ENCODE measurements around the gene ASTN1. TPM values are rescaled to one million over a fixed set of nuclear protein-coding genes. Genes with fewer than 3 reads are reported as not detected.

Gene ASTN1
- total RNA-seq, 1 experiment from 2014 or later: 2.0 TPM

GRCh38 chr1:176993587-176993986, 170.9 kb downstream of the ASTN1 start:
- no peak for DNase-seq (ENCODE audit: low read depth)

DNA sequence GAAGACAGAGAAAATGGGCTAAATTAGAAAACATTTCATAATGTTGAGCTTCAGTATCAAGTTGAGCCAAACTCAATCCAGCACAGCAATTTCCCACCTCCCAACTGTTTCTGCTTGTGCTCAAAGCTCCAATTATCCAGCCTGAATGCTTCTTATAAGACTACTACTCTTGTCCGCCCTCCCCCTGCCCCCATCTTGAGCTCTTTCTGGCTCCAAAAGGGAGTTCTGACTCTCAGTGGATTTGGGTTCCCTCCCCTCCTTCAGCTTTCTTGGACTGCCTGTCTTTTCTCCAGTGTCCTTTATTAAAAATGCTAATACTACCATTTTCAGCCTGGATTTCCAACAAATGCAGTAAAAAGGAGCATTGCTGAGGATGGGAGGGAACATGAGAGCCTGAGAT, 174.8 kb downstream of the ASTN1 start:
- DNase-seq (ENCODE audit: low read depth): no peak

GRCh38 chr1:176989023-176989422, 175.5 kb downstream of the ASTN1 start:
- peak; percentile 25 for DNase-seq (ENCODE audit: low read depth)

DNA sequence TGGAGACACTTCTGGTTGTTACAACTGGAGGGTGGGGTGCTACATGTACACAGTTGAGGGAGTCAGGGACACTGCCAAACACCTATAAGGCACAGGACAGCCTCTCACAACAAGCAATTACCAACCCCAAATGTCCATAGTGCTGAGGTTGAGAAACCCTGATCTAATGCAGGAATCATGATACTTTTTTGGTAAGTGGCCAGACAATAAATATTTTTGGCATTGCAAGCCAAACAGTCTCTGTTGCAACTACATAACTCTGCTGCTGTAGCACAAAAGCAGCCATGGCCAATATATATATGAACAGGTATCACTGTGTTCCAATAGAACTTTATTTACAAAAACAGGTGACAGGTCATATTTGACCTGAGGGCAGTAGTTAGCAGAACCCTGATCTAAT, 177.5 kb downstream of the ASTN1 start:
- no peak for DNase-seq (ENCODE audit: low read depth)

DNA sequence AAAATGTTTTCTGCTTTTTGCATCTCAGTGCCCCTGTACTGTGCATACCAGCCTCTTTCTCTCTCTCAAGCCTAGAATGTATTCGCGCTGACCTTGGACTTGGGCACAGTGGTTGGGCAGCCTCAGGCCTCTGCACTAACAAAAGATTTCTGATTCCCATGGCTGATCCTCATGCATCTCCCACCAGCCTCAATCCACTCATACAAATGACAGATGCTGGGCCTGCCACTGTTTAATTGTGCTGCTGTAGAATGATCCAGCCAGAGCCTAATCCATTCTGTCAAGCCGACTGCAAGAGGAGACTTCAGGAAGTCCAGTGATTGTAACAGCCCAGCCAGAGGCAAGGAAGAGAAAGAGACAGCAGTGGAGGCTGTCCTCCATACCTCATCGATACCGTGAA, 180.8 kb downstream of the ASTN1 start:
- no peak for DNase-seq (ENCODE audit: low read depth)

- DNase-seq (ENCODE audit: low read depth): no peak
Measured at GRCh38 chr1:176976771-176977170, 187.7 kb downstream of the ASTN1 start.

DNA sequence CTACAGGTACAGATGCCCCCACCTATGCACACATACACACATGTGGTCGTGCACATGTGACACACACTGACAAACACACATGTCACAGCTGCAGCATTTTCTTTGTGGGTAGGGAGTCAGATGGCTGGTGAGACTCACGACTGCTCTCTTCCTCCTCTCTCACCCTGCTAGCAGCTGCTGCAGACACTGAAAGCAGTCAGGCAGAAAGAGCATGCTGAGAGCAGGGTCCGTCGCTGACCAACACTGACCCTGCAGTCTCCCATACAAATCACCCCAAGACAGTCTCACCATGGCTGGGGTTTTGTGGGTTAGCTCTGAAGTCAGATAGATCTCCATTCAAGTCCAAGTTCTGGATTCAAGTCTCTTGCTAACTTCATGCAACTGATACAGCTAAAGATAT, 188.3 kb downstream of the ASTN1 start:
- no peak for DNase-seq (ENCODE audit: low read depth)

DNA sequence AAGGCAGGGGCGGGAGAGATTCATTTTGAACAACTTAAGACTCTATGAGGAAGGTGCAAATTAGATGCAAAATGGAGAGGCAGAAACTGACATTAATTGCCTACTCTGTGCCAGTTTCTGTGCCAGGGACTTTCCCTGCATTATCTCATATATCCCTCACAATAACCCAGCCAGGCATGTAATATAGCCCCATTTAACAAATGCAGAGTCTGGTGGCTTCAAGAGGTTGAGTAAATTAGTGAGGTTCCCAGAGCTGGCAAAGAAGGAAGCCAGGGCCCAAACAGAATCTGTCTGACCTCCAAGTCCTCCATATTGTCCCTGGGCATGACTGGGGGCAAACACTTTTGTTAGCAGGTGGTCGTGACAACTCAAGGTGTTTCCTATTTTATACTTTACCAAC, 199.8 kb downstream of the ASTN1 start:
- no peak for DNase-seq (ENCODE audit: low read depth)

DNA sequence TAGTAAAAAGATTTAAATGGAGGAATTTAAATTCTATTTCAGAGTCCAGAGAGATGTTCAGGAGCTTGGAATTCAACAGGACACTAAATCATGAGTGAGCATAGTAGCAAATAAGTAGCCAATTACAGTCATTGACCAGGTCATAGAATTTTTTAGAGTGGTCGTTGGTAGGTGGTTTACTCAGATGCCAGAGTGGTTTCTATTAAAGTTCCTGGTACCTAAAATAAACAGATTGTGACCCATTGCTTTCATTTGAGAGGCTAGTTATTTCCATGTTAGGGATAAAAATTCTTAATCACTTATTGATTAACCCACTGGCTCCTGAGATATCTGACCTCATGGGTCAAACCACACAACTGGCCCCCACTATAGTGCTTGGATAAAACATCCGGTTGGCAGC, 201.3 kb downstream of the ASTN1 start:
- no peak for DNase-seq (ENCODE audit: low read depth)

GRCh38 chr1:176961678-176962077, 202.8 kb downstream of the ASTN1 start:
- DNase-seq (ENCODE audit: low read depth): no peak

DNA sequence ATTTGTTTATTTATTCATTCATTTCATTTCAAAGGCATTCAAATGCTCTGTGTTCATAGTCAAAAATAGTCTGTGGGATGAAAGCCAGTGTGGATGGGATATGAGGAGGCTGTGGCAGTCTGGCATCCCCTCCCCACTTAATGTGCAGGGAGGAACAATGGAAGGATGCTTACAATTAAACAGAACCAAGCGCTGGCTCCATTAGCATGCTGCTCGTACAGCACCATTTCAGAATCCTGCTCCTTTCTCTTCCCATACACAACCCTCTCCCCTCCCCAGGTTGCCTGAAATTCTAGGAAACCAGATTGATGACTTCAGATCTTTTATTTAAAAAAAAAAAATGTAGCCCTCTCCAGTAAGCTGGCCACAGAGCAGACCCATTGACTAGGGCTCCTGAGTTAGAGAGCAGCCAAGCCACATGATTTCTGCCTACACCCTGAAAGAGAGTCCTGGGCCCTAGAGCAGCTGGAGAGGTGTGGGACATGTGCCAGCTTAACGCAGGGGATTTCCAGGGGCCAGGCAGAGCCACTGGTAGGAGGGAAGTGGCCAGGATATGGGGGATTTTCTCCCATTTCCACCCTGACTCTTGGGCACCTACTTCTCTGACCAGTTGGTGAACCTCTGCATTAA, 205.2 kb downstream of the ASTN1 start:
- peak; percentile 52 for DNase-seq (ENCODE audit: low read depth)

- peak; percentile 25 for DNase-seq (ENCODE audit: low read depth)
Measured at GRCh38 chr1:176957603-176958002, 206.9 kb downstream of the ASTN1 start.

- DNase-seq (ENCODE audit: low read depth): no peak
Measured at GRCh38 chr1:176954242-176954641, 210.3 kb downstream of the ASTN1 start.

DNA sequence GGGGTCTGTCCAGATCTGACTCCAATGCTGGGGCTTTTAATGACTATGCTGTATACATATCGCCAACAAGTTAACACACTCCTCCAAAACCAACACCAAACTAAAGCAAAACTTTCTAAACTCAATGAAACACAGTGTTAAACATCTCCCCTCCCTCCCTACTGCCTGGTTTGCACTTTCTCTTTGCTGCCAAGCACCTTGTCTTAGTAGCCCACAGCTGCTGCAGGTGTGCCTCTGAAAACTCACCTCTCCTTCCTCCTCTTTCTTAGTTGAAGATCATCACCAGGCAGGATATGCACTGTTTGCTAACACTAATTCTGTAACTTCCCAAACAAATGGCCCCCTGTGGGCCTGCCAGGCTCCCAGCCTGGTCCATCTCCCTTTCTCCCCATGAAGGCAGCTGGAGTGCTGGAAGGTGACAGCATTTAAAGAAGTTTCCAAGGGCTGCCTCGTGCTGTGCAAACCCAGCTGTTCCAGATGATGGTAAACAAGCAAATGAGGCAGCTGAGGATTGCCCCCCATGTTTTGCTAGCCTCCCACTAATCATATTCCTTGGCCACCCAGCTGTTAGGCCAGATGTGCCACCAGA, 213.7 kb downstream of the ASTN1 start:
- DNase-seq (ENCODE audit: low read depth): no peak

DNA sequence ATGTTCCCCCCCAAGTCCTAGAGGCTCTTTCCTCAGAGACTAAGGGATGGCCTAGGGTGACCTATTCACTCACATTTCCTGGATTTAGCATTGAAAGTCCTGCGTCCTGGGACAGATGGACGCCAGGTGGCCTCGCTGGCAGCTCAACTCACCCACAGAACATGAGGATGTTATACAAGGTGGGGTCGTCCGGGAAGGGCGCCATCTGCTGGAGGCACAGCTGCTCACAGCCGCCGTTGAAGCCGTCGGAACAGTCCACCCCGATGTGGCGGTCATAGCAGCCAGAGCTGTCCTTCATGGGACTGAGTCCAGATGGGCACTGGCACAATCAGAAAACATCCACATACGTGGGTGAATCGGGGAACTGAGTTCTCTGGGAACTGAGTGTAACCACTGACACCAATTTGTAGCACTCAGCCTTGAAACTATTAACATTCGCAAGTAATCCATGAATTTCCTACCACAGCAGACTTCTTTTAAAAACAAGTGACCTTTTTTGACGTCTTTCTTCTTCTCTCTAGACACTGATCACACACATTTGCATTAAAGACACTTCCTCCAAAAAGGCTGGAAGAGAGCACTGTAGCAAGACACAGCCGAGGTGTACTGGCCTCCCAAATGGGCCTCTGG, 215.4 kb downstream of the ASTN1 start:
- DNase-seq (ENCODE audit: low read depth): peak; percentile 83

GRCh38 chr1:176944606-176945005, 219.9 kb downstream of the ASTN1 start:
- no peak for DNase-seq (ENCODE audit: low read depth)

DNA sequence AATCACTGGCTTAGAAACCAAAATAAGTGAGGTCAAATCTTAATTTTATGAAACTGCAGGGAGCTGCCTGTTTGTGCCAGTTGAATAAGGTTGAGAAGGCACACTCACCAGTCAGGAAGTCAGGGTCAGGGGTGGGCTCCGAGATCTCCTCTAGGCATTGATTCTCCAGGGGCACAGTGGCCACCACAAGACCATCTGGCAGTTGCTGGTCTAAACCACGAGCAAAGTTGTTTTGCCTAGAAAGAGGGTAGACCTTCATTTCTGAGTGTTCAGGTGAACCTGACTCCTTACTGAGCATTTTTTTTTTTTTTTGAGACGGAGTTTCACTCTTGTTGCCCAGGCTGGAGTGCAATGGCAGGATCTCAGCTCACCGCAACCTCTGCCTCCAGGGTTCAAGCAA, 220.7 kb downstream of the ASTN1 start:
- no peak for DNase-seq (ENCODE audit: low read depth)

DNA sequence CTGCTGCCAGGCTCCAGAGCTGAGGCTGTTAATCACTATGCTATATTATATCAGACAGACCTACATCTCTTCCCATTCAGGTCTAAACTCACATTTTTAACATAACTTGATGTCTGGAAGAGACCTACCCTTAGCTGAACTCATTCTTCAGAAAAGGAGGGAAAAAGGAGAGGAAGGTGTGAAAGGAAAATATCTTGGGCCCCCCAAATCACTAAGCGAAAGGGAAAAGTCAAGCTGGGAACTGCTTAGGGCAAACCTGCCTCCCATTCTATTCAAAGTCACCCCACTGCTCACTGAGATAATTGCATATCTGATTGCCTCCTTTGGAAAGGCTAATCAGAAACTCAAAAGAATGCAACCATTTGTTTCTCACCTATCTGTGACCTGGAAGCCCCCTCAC, 222.2 kb downstream of the ASTN1 start:
- no peak for DNase-seq (ENCODE audit: low read depth)

DNA sequence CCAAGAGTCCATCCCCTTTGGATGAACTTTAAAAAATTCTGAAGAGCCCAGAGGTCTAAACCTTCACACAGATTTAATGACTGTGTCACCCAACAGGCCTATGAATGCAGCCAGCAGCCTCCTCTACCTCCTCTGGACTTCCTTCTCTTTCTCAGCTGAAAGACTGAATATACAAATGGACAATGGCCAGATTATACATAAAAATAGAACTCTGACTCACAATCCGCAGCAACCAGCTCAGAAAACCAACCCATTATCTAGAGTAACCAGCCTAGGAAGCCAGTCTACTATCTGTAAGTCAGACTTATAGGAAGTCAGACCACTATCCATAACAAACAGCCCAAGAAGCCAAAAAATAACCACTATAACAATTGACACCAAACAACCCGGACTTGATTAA, 224.5 kb downstream of the ASTN1 start:
- no peak for DNase-seq (ENCODE audit: low read depth)

DNA sequence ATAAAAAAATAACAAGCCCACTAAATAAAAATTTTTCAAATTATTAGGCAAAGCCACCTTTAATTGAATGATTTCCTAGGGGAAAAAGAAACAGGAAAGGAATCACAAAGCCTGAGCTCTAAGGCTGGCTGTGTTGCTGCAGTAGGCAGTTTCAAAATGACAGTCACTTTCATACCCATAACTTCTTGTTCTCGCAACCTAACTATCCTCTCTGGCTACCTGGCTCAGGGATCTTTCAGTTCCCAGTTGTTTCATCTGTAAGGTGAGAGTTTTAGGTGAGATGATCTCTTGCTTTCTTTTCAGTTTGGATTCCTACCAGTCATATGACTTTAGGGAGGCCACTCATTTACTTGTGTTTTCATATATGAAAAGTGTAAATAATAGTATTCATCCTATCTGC, 226.1 kb downstream of the ASTN1 start:
- no peak for DNase-seq (ENCODE audit: low read depth)

GRCh38 chr1:176934370-176934769, 230.1 kb downstream of the ASTN1 start:
- no peak for DNase-seq (ENCODE audit: low read depth)

GRCh38 chr1:176932114-176933104, 232.1 kb downstream of the ASTN1 start:
- DNase-seq (ENCODE audit: low read depth): no peak

All from Daoy (cell line).